ENCODE measurements around the gene ANKRD17. TPM values are rescaled to one million over a fixed set of nuclear protein-coding genes. Genes with fewer than 3 reads are reported as not detected.

Gene ANKRD17
- total RNA-seq, 1 experiment from 2014 or later = 71.0 TPM

- Histone ChIP-seq H3K9ac (ENCODE audit: low read length) (no peak overlapping the region), H3K79me2 (ENCODE audit: low read length) (peaks cover 98% of the 10 kb centered on the region), H3K27ac (ENCODE audit: low read length) (peak overlapping the region; percentile 21; the same call in 1 of the 2 replicates), H3K4me1 (ENCODE audit: low read length) (peaks cover 13% of the 10 kb centered on the region; the same call in 1 of the 2 replicates), H3K9me3 (ENCODE audit: low read length) (no peaks in the 10 kb centered on the region), H3K4me2 (ENCODE audit: low read depth, low read length, poor library complexity, severe bottlenecking) (no peak overlapping the region), H2AFZ (ENCODE audit: low read length) (no peak overlapping the region), H3K4me3 (ENCODE audit: low read length) (no peak overlapping the region), H3K27me3 (ENCODE audit: low read length) (no peaks in the 10 kb centered on the region), H3K9me2 (replicated peaks; ENCODE audit: insufficient read depth, low read length) (no peaks in the 10 kb centered on the region), H4K20me1 (ENCODE audit: insufficient read depth, low read depth, low read length) (0 out of 2 replicates have a peak, but pooled peaks cover 4% of the 10 kb centered on the region), H3K36me3 (ENCODE audit: insufficient read depth, low read length) (peaks cover 5% of the 10 kb centered on the region; the same call in 1 of the 2 replicates)
- DNase-seq = no peak
Observed at GRCh38 chr4:73187325-73187724, 71.3 kb downstream of the ANKRD17 start.

DNA sequence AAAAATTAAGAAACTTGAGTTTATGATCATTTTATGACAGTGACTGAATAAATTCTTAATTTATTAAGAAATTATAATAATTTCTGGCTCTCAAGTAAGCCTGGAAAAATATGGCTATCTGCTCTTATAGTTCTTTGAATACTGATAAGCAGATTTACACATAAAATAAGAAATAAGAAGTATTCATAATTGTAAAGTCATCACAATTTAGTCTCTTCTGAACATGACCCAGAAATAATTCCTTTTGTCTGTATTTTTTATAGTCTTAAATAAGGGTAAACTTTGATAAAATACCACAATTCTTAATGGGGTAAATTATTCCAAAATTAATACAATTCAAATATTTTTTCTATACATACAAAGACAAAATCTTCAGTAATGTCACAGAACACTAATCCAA, 72.7 kb downstream of the ANKRD17 start:
- Histone ChIP-seq H3K9me3 (ENCODE audit: low read length) (no peaks in the 10 kb centered on the region), H3K4me2 (ENCODE audit: low read depth, low read length, poor library complexity, severe bottlenecking) (no peak overlapping the region), H2AFZ (ENCODE audit: low read length) (no peak overlapping the region), H3K9ac (ENCODE audit: low read length) (no peak overlapping the region), H3K4me3 (ENCODE audit: low read length) (no peak overlapping the region), H3K27ac (ENCODE audit: low read length) (no peak overlapping the region), H4K20me1 (ENCODE audit: insufficient read depth, low read depth, low read length) (0 out of 2 replicates have a peak, but pooled peaks cover 4% of the 10 kb centered on the region), H3K79me2 (ENCODE audit: low read length) (peaks cover 95% of the 10 kb centered on the region), H3K9me2 (replicated peaks; ENCODE audit: insufficient read depth, low read length) (no peaks in the 10 kb centered on the region), H3K4me1 (ENCODE audit: low read length) (peaks cover 25% of the 10 kb centered on the region), H3K36me3 (ENCODE audit: insufficient read depth, low read length) (peaks cover 3% of the 10 kb centered on the region; the same call in 1 of the 2 replicates), H3K27me3 (ENCODE audit: low read length) (no peaks in the 10 kb centered on the region)
- no peak for DNase-seq

GRCh38 chr4:73181231-73181630, 77.4 kb downstream of the ANKRD17 start:
- peaks cover 27% of the 10 kb centered on the region for H3K36me3 ChIP-seq (ENCODE audit: insufficient read depth, low read length)
- no peaks in the 10 kb centered on the region for H3K9me2 ChIP-seq (replicated peaks; ENCODE audit: insufficient read depth, low read length)
- peaks cover 32% of the 10 kb centered on the region for H3K4me1 ChIP-seq (ENCODE audit: low read length)
- peak overlapping the region; percentile 41 for H3K9ac ChIP-seq (ENCODE audit: low read length)
- H3K79me2 ChIP-seq (ENCODE audit: low read length) = peaks cover 92% of the 10 kb centered on the region
- no peaks in the 10 kb centered on the region for H3K9me3 ChIP-seq (ENCODE audit: low read length)
- peak; percentile 75 for DNase-seq
- H4K20me1 ChIP-seq (ENCODE audit: insufficient read depth, low read depth, low read length) = 0 out of 2 replicates have a peak, but pooled peaks cover 4% of the 10 kb centered on the region
- H3K27me3 ChIP-seq (ENCODE audit: low read length) = no peaks in the 10 kb centered on the region
- H2AFZ ChIP-seq (ENCODE audit: low read length) = no peak overlapping the region
- H3K27ac ChIP-seq (ENCODE audit: low read length) = peak overlapping the region; percentile 85
- H3K4me2 ChIP-seq (ENCODE audit: low read depth, low read length, poor library complexity, severe bottlenecking) = peak overlapping the region; percentile 73
- peak overlapping the region; percentile 41 for H3K4me3 ChIP-seq (ENCODE audit: low read length)

DNA sequence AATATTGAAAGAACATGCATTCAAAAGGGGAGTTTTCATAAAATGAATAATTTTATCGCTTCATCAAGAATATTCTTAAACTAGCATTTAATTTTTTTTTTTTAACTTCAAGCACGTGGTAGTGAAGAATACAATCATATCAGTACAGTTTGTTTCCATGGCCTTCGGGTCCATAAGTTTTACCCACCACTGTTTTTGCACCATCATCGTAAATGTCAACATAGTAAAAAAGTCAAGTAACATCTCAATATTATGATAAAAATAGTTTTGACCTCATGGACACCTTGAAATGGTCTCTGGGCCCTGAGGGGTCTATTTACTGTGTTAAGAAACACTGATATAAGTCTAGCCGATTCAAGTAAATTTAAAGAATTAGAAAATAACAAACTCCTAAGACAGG, 80.2 kb downstream of the ANKRD17 start:
- Histone ChIP-seq H3K27ac (ENCODE audit: low read length) (no peak overlapping the region), H3K79me2 (ENCODE audit: low read length) (peaks cover 95% of the 10 kb centered on the region), H3K4me3 (ENCODE audit: low read length) (no peak overlapping the region), H3K36me3 (ENCODE audit: insufficient read depth, low read length) (peaks cover 55% of the 10 kb centered on the region), H2AFZ (ENCODE audit: low read length) (no peak overlapping the region), H3K9me3 (ENCODE audit: low read length) (peaks cover 3% of the 10 kb centered on the region; the same call in 1 of the 2 replicates), H3K4me2 (ENCODE audit: low read depth, low read length, poor library complexity, severe bottlenecking) (no peak overlapping the region), H3K9ac (ENCODE audit: low read length) (no peak overlapping the region), H3K4me1 (ENCODE audit: low read length) (peaks cover 32% of the 10 kb centered on the region), H3K9me2 (replicated peaks; ENCODE audit: insufficient read depth, low read length) (no peaks in the 10 kb centered on the region), H4K20me1 (ENCODE audit: insufficient read depth, low read depth, low read length) (no peaks in the 10 kb centered on the region), H3K27me3 (ENCODE audit: low read length) (no peaks in the 10 kb centered on the region)
- DNase-seq = no peak

GRCh38 chr4:73172161-73172560, 86.4 kb downstream of the ANKRD17 start:
- Histone ChIP-seq H3K9me2 (replicated peaks; ENCODE audit: insufficient read depth, low read length) (no peaks in the 10 kb centered on the region), H3K27me3 (ENCODE audit: low read length) (no peaks in the 10 kb centered on the region), H4K20me1 (ENCODE audit: insufficient read depth, low read depth, low read length) (no peaks in the 10 kb centered on the region), H3K4me2 (ENCODE audit: low read depth, low read length, poor library complexity, severe bottlenecking) (no peak overlapping the region), H3K9ac (ENCODE audit: low read length) (no peak overlapping the region), H3K36me3 (ENCODE audit: insufficient read depth, low read length) (peaks cover 97% of the 10 kb centered on the region), H3K27ac (ENCODE audit: low read length) (no peak overlapping the region), H3K4me1 (ENCODE audit: low read length) (no peaks in the 10 kb centered on the region), H2AFZ (ENCODE audit: low read length) (no peak overlapping the region), H3K79me2 (ENCODE audit: low read length) (peaks cover 99% of the 10 kb centered on the region), H3K9me3 (ENCODE audit: low read length) (peaks cover 3% of the 10 kb centered on the region; the same call in 1 of the 2 replicates), H3K4me3 (ENCODE audit: low read length) (no peak overlapping the region)
- DNase-seq = no peak

DNA sequence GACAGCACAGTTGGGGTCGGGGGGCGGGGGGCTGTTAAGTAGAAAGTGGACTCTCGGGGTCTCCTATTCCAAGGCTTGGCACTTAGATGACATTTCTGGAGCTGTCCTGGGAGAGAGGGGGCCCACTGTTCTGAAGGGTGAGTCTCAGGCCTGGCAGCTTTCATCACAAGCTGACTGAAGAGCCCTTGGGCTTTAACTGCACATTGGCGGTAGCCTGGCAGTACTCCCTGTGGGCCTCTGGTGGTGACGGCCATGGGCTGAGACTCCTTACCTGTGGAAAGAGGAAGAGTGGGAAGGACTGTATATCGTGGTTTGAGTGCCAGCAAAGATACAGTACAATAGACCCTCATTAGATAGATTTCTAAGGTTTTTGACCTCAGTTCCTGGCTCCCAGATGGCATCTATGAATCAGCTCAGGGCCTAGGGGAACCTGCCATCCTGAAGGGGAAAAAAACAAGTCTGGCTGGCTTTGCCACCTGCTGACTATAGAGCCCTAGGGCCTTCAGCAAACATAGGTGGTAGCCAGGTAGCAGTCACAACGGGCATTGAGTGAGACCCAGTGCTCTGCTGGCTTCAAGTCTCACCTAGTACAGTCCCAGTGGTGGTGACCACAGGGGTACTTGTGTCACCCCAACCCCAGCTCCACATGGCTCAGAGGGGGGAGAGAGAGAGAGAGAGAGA, 87.9 kb downstream of the ANKRD17 start:
- Histone ChIP-seq H3K36me3 (ENCODE audit: insufficient read depth, low read length) (peaks cover 93% of the 10 kb centered on the region), H3K4me3 (ENCODE audit: low read length) (no peak overlapping the region), H2AFZ (ENCODE audit: low read length) (no peak overlapping the region), H3K79me2 (ENCODE audit: low read length) (peaks cover 96% of the 10 kb centered on the region), H3K9me2 (replicated peaks; ENCODE audit: insufficient read depth, low read length) (no peaks in the 10 kb centered on the region), H3K27ac (ENCODE audit: low read length) (no peak overlapping the region), H3K4me1 (ENCODE audit: low read length) (no peaks in the 10 kb centered on the region), H3K27me3 (ENCODE audit: low read length) (no peaks in the 10 kb centered on the region), H3K9me3 (ENCODE audit: low read length) (no peaks in the 10 kb centered on the region; the same call in 1 of the 2 replicates), H3K9ac (ENCODE audit: low read length) (no peak overlapping the region), H3K4me2 (ENCODE audit: low read depth, low read length, poor library complexity, severe bottlenecking) (no peak overlapping the region), H4K20me1 (ENCODE audit: insufficient read depth, low read depth, low read length) (no peaks in the 10 kb centered on the region)
- DNase-seq = no peak

DNA sequence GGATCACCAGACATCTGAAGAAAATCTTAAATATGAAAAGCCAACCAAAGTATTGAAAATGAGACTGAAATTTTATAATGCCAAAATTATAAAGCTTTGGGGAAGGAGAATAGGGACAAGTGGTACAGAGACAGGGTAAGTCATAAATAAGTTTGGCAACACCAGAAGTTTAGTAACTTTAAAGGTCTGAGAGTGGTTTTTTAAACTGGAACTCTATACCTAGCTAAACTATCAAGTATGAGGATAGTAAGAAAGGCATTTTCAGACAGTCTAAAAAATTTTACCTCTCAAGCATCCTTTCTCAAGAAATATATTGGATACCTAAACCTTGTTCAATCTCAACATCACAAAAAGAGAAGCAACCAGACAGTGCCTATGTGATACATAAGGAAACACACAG, 92.4 kb downstream of the ANKRD17 start:
- no peaks in the 10 kb centered on the region for H3K4me1 ChIP-seq (ENCODE audit: low read length)
- no peak for DNase-seq
- H3K4me2 ChIP-seq (ENCODE audit: low read depth, low read length, poor library complexity, severe bottlenecking) = no peak overlapping the region
- no peaks in the 10 kb centered on the region for H3K9me2 ChIP-seq (replicated peaks; ENCODE audit: insufficient read depth, low read length)
- H3K9me3 ChIP-seq (ENCODE audit: low read length) = no peaks in the 10 kb centered on the region
- no peak overlapping the region for H2AFZ ChIP-seq (ENCODE audit: low read length)
- H3K9ac ChIP-seq (ENCODE audit: low read length) = no peak overlapping the region
- no peak overlapping the region for H3K4me3 ChIP-seq (ENCODE audit: low read length)
- peaks cover 91% of the 10 kb centered on the region for H3K79me2 ChIP-seq (ENCODE audit: low read length)
- no peaks in the 10 kb centered on the region for H4K20me1 ChIP-seq (ENCODE audit: insufficient read depth, low read depth, low read length)
- no peak overlapping the region for H3K27ac ChIP-seq (ENCODE audit: low read length)
- H3K27me3 ChIP-seq (ENCODE audit: low read length) = no peaks in the 10 kb centered on the region
- peaks cover 68% of the 10 kb centered on the region for H3K36me3 ChIP-seq (ENCODE audit: insufficient read depth, low read length)

DNA sequence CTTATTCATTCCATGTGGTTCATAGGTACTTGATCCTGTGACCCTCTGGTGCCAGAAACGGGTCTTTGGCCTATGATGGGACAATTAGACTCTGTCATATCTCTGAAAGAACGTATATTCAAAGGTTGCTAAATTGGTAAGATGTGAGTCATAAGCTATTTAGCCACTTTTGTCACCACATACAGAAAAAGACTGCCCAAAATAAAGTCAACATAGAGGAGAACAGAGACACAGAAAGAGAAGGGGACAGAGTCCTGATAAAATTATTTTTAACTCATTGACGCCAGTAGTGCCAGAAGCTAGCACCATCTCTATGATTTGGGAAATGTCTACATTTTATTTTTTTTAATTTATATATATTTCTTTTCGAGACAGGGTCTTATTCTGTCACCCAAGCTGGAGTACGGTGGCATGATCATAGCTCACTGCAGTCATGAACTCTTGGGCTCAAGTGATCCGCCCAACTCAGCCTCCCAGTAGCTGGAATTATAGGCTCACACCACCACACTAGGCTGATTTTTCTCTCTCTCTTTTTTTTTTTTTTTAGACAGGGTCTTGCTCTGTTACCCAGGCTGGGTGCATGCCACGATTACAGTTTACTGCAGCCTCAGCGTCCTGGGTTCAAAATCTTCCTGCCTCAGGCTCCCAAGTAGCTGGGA, 96.9 kb downstream of the ANKRD17 start:
- Histone ChIP-seq H4K20me1 (ENCODE audit: insufficient read depth, low read depth, low read length) (no peaks in the 10 kb centered on the region), H3K9ac (ENCODE audit: low read length) (no peak overlapping the region), H3K27me3 (ENCODE audit: low read length) (no peaks in the 10 kb centered on the region), H3K36me3 (ENCODE audit: insufficient read depth, low read length) (peaks cover 55% of the 10 kb centered on the region), H2AFZ (ENCODE audit: low read length) (no peak overlapping the region), H3K4me3 (ENCODE audit: low read length) (no peak overlapping the region), H3K79me2 (ENCODE audit: low read length) (peaks cover 89% of the 10 kb centered on the region), H3K27ac (ENCODE audit: low read length) (no peak overlapping the region), H3K9me3 (ENCODE audit: low read length) (no peaks in the 10 kb centered on the region), H3K4me1 (ENCODE audit: low read length) (peaks cover 20% of the 10 kb centered on the region), H3K9me2 (replicated peaks; ENCODE audit: insufficient read depth, low read length) (no peaks in the 10 kb centered on the region), H3K4me2 (ENCODE audit: low read depth, low read length, poor library complexity, severe bottlenecking) (no peak overlapping the region)
- no peak for DNase-seq
